Activated CD4-positive, alpha-beta T cell treated with anti-CD3 and anti-CD28 coated beads for 1 hour (primary cell): ENCODE results near the gene KRT82.

ENCODE experiments used
- DNase-seq: peaks from one replicate; pipeline ENCODE4 v3.0.0-alpha.2; 2020

The KRT82 gene

GRCh38 chr12:52404951-52405350 is 1.2 kb downstream of the KRT82 start:
- DNase-seq, result no peak

- no peak for DNase-seq
Observed at GRCh38 chr12:52403561-52403960, 2.6 kb downstream of the KRT82 start.

GRCh38 chr12:52402873-52403540 is 3.1 kb downstream of the KRT82 start:
- DNase-seq, result no peak

DNA sequence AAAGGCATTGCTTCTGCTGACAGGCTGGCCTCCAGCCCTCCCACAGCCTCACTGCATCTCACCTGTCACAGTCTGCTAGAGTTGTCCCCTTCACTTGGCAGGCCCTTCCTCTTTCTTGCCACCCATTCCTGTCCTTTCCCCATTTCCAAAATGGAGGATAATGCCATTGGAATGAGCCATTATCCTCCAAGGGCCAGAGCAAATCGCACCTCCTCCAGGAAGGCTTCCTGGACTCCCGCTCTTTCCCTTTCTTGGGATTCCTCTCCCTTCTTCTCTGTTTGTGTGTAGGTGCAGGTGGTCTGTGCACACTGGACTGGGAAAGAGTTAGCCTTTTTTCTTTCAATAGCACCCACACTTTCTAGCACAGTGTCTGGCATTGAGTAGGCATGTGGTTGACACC is 3.8 kb downstream of the KRT82 start:
- no peak for DNase-seq

DNA sequence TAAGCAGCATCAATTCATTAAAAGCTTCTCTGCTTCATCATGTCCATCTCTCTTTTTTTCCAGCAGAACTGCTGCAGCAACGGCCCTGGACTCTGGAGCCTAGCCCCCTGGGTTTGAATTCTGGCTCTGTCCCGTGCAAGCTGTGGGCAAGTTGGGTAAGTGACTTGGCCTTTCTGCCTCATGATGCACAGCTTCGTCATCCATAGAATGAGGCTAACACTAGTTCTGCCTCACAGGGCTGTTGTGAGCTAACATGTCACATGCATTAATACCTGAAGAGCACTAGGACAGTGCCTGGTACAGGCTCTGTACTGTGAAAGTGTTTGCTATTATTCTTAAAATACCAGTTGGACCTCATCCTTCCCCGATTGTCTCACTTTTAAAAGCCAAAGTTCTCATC is 4.2 kb downstream of the KRT82 start:
- DNase-seq, result no peak

DNA sequence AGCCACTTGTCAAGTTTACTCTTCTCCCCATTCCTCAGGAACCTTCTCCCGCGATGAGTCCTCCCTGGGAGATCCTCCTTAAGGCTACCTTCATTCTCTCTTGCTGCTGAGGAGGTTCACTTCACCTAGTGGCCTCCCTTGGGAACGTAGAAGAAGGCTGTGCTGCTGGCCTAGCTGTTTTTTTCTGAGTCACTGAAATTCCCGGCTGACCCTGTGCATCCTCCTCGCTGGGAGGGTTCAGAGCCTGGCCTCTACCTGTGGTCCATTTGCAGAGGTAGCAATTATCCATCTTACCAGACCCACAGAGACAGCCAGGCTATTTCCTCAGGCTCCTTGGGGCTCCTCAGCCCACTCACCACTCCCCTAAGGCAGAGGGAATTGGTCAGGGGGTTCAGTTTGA is 4.6 kb downstream of the KRT82 start:
- no peak for DNase-seq

- no peak for DNase-seq
Observed at GRCh38 chr12:52400906-52401305, 5.2 kb downstream of the KRT82 start.

DNA sequence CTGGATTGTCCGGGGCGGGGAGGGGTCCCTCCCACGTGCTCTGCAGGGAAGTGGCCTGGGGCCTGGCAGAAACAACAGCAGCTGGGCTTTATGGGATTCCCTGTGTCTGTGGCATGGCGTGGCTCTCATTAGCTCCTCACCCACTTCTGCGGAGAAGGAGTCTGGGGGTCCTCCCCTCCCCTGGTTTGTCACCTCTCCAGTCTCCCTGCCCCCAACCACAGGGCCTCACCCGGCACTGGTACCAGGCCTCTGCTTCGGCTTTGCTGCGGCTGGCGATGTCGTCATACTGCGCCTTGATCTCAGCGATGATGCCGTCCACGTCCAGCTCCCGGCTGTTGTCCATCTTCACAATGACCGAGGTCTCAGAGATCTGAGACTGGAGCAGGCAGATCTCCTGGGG is 6.4 kb downstream of the KRT82 start:
- DNase-seq, result no peak

DNA sequence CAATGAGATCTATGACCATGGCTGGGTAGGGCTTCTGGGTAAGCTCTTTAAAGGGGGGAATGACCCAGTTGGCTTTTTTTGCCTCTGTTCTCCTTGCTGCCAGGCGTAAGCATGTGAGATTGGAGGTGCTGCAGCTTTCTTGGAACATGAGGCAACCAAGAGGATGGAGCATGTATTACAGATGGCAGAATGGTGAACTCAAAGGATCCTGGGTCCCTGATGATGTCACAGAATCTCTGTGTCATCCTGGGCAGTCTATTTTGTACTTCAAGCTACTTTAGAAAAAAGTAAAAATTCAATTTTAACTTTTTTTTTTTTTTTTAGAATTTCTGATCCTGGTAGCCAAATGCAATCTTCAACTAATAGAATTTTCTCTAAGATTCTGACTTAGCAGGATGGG is 8.0 kb downstream of the KRT82 start:
- no peak for DNase-seq

DNA sequence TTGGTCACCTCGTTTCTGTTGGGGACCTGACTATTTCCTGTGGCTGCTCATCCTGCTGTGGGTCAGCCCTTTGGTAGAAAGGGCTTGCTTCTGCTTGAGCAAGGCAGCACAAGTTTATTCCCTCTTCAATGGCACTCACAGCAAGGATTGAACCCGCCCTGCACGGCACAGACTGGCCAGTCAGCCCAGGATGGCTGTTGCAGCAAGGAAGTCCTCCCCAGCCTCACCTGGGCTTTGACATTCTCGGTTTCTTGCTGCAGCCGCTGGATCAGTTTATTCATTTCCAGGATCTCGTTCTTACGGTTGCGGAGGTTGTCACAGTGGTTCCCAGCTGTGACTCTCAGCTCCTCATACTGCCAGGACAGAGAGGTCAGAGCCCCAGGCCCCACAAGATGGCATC is 9.5 kb downstream of the KRT82 start:
- DNase-seq, result no peak

- DNase-seq, result no peak
Observed at GRCh38 chr12:52395761-52396434, 10.2 kb downstream of the KRT82 start.

DNA sequence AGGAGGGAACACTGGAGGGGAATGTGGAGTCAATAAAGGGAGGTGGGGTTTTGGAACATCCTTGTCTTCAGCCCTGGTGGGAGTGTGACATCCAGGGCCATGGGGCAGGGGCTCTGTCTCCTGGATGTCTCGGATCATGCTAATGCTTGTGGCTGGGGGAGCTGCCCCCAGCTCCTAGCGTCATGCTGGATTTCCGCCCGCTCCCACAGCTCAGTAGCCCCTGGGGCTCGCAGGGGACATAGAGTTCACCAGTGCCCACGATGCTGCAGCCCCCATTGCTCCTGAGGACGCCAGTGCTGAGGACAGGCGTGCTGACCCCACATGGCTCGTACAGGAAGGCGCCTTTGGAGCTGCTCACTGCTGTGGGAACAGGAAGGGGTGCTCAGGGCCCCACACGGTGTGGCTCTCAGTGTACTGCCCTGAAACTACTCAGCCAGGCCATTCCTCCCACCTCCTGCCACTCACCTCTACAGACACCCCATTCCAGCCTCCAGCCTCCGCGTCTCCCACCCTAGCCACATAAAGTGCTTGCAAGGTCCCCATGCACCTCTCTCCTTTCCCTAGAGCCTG is 11.2 kb downstream of the KRT82 start:
- no peak for DNase-seq

DNA sequence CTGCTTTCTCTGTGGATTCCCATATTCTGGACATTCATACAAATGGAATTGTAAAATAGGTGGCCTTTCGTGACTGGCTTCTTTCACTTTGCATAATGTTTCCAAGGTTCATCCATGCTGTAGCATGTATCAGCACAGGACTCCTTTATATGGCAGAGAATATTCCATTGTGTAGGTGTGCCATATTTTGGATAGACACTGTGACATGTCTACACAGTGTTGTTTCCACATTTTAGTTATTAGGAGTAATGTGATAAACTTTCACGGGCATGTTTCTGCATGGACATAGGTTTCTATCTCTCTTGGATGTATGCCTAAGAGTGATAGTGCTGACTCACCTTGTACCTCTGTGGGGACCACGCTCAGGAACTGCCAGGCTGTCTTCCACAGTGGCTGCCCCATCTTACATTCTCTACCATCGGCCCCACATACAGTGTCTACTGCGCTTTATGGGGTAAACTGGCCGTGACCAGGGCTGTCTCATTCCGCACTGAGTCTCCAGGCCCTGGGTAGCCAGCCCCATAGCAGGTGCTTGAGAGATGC is 13.6 kb downstream of the KRT82 start:
- no peak for DNase-seq

GRCh38 chr12:52391618-52392002 is 14.5 kb downstream of the KRT82 start:
- DNase-seq, result no peak

DNA sequence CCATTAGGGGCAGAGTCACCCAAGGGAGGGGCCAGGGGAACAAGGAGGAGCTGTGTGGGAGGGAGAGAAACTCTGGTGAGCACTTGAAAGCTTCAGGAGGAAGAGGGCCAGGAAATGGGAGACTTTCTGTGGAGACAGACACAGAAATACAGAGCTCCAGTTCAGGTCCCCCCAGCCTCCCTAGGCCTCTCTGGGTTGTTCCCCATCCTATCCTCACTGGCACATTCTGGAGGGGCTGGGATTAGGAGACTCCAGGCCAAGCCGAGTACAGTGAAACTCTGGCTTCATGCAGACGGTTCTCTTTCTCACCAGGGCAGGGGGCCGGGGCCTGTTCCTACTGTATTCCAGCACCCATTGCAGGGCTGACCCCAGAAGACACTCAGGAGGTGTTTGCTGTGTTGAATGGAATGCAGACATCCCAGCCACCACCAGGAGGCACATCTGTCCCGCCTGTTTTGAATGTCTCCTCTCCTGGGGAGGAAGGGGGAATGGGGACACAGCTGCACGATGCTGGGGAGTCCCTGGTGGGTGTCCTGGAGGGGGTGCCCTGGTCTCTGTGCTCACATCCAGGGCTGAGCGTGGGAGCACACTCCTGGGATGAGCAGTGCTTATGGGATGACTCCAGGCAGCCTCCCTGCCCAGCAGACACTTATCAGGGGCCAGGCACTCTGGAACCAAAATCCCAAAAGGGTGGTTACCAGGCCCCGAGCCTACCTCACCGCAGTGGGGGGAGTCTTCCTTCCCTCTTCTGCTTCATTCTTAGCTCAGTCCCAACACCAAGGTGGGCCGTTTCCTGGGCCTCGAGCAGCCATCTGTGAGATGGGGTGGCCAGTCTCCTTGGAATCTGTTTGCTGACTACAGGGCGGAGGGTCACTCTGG is 15.2 kb downstream of the KRT82 start:
- DNase-seq, result no peak

DNA sequence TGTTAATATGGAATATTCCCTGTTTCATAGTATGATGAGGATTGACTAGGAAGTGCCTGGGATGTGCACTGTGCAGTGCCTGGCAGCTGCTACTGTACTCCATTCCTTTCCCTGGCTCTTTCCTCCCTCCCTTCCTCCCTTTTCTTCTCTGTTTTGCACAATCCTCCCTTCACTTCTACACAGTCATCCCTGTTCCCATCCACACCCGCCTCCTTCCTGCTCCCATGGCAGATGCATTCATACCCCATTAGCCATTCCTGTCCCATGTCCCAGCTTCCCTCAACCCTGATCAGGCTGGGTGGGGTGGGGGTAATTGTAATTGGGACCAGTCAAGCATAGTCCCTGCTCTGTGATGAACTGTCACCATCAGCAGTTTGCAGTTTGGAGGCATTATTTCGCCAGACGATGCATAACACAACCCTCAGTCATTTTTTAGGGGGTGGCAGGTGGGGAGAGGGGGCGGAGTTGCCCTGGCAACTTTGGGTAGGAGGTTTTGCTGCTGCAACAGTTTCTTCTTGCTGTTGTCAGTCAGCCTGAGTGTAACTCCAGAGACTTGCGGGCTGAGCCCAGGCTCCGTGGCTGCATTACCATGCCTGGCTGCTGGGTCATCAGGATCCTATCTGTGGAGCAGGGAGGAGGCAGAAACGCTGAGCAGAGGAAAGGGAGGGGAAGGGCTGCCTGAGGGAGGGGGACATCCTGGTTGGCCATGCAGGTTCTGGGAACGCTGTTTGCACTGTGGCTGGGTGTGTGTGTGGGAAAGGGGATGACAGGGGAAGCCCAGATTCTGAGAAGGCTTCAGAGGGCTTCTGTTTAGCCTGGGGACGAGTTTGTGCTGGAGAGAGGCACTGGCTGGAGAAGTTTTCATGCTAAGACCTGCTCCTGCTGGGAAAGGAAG is 16.6 kb downstream of the KRT82 start:
- DNase-seq, result no peak

GRCh38 chr12:52387859-52388258 is 18.3 kb downstream of the KRT82 start:
- no peak for DNase-seq

DNA sequence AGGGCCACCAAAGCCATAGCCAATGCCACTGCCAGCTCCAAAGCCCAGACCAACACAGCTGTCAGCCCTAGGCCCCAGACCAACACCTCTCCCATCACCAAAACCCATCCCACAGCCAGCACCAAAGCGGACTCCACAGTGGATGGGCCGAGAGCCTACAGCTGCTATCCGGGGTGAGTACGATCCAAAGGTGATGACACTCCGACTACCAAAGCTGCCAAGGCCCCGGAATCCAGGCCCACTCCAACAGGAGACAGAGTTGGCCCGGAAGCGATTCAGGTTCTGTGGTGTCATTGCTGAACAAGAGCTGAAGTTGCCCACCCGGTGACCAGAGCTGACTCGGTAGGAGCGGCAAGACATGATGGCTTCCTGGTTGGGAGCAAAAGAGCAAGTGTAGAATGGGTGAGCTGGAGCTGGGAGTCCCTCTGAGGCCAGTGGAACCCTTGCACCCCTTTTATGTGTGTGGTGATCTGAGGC is 20.9 kb downstream of the KRT82 start, which contains the start of gene KRT84:
Gene KRT84 (minus strand): TSS at position 427 of the 477 bp plus-strand sequence. CDS start 67 bp downstream, at position 360.
- DNase-seq, result no peak

- no peak for DNase-seq
Observed at GRCh38 chr12:52383331-52383730, 22.8 kb downstream of the KRT82 start.

GRCh38 chr12:52382854-52383253 is 23.3 kb downstream of the KRT82 start:
- no peak for DNase-seq

DNA sequence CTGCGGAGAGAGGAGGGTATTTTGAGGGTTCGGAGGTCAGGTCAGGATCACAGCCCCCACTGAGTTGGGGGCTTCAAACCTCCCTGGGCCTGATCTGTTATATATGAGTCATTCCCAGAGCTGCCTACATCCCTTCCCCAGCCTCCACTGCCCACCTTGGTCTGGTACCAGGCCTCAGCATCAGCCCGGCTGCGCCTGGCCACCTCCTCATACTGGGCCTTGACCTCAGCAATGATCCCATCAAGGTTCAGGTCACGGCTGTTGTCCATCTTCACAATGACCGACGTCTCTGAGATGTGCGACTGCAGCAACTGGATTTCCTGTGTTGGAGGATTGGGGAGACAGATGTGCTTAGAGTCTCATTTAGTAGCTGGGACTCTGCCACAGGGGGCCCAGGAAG is 24.9 kb downstream of the KRT82 start:
- DNase-seq, result no peak

GRCh38 chr12:52380271-52380694 is 25.9 kb downstream of the KRT82 start:
- DNase-seq, result no peak
